Measurements from ENCODE around the gene ISOC1. TPM values are rescaled to one million over a fixed set of nuclear protein-coding genes. Genes with fewer than 3 reads are reported as not detected.

Gene ISOC1
- total RNA-seq, 3 donors from 2014 or later (not counting 1 experiment from before 2014, with no cell fraction given): 11.3 to 15.5 (median 15.1) TPM

- H3K27ac Mint-ChIP-seq: no peak overlapping the region
- Histone ChIP-seq H3K27me3 (ENCODE audit: control insufficient read depth, insufficient read depth, low read length) (no peaks in the 10 kb centered on the region), H3K9me3 (ENCODE audit: control insufficient read depth, insufficient read depth, low read length) (no peaks in the 10 kb centered on the region), H3K4me3 (ENCODE audit: low read length) (no peak overlapping the region), H3K27ac (ENCODE audit: low read length) (no peak overlapping the region), H3K4me1 (ENCODE audit: control insufficient read depth, insufficient read depth, low read length) (no peaks in the 10 kb centered on the region), H3K36me3 (ENCODE audit: control insufficient read depth, insufficient read depth, low read length) (no peaks in the 10 kb centered on the region)
- no peaks in the 10 kb centered on the region for H3K9me3 Mint-ChIP-seq
- H3K4me3 Mint-ChIP-seq: no peak overlapping the region
- TF ChIP-seq CTCF (IDR thresholded peaks at IDR 0.05): no peak
- no peaks in the 10 kb centered on the region for H3K27me3 Mint-ChIP-seq (ENCODE audit: low read depth in 2 of 2)
- DNase-seq: no peak
- H3K4me1 Mint-ChIP-seq: no peaks in the 10 kb centered on the region
- 83% methylated on average over 2 of the region's 4 CpGs for WGBS (ENCODE audit: insufficient coverage)
- no peak for ATAC-seq
- intact Hi-C loops (cut with micrococcal nuclease): no loop called here
- H3K36me3 Mint-ChIP-seq: no peaks in the 10 kb centered on the region
These were observed 46.5 kb downstream of the ISOC1 start for GRCh38 chr5:129141078-129141477.

GRCh38 chr5:129141696-129142095 lies 47.1 kb downstream of the ISOC1 start:
- Histone ChIP-seq H3K36me3 (ENCODE audit: control insufficient read depth, insufficient read depth, low read length) (no peaks in the 10 kb centered on the region), H3K4me1 (ENCODE audit: control insufficient read depth, insufficient read depth, low read length) (no peaks in the 10 kb centered on the region), H3K27me3 (ENCODE audit: control insufficient read depth, insufficient read depth, low read length) (no peaks in the 10 kb centered on the region), H3K27ac (ENCODE audit: low read length) (no peak overlapping the region), H3K4me3 (ENCODE audit: low read length) (no peak overlapping the region), H3K9me3 (ENCODE audit: control insufficient read depth, insufficient read depth, low read length) (no peaks in the 10 kb centered on the region)
- intact Hi-C loops (cut with micrococcal nuclease): no loop called here
- no peaks in the 10 kb centered on the region for H3K27me3 Mint-ChIP-seq (ENCODE audit: low read depth in 2 of 2)
- H3K36me3 Mint-ChIP-seq: no peaks in the 10 kb centered on the region
- H3K27ac Mint-ChIP-seq: no peak overlapping the region
- H3K9me3 Mint-ChIP-seq: no peaks in the 10 kb centered on the region
- ATAC-seq (no peak), DNase-seq (no peak)
- 73% methylated on average over 2 of the region's 2 CpGs for WGBS (ENCODE audit: insufficient coverage)
- H3K4me1 Mint-ChIP-seq: no peaks in the 10 kb centered on the region
- no peak overlapping the region for H3K4me3 Mint-ChIP-seq
- TF ChIP-seq CTCF (IDR thresholded peaks at IDR 0.05): no peak

GRCh38 chr5:129155876-129156275 lies 61.3 kb downstream of the ISOC1 start:
- no peak for ATAC-seq
- no peak overlapping the region for H3K4me3 Mint-ChIP-seq

More at GRCh38 chr5:129155876-129156275, 61.3 kb downstream of the ISOC1 start:
- DNase-seq: no peak
- Mint-ChIP-seq H3K36me3 (peaks cover 2% of the 10 kb centered on the region), H3K27me3 (ENCODE audit: low read depth in 2 of 2) (no peaks in the 10 kb centered on the region), H3K4me1 (no peaks in the 10 kb centered on the region), H3K9me3 (peaks cover 4% of the 10 kb centered on the region in 2 donors), H3K27ac (no peak overlapping the region)
- WGBS (ENCODE audit: insufficient coverage): 96% methylated on average over 3 of the region's 3 CpGs
- H3K9me3 ChIP-seq (ENCODE audit: control insufficient read depth, insufficient read depth, low read length): no peaks in the 10 kb centered on the region
- no peaks in the 10 kb centered on the region for H3K27me3 ChIP-seq (ENCODE audit: control insufficient read depth, insufficient read depth, low read length)
- H3K4me3 ChIP-seq (ENCODE audit: low read length): no peak overlapping the region
- no peaks in the 10 kb centered on the region for H3K36me3 ChIP-seq (ENCODE audit: control insufficient read depth, insufficient read depth, low read length)
- TF ChIP-seq CTCF (IDR thresholded peaks at IDR 0.05): no peak
- intact Hi-C loops (cut with micrococcal nuclease): no loop called here
- H3K4me1 ChIP-seq (ENCODE audit: control insufficient read depth, insufficient read depth, low read length): no peaks in the 10 kb centered on the region
- H3K27ac ChIP-seq (ENCODE audit: low read length): no peak overlapping the region

Data from natural killer cell (primary cell).